HL-60 (cell line): ENCODE results near the gene GRIN1.

ENCODE experiments used
- CTCF ChIP-seq: IDR thresholded peaks from one replicate; pipeline ENCODE4 v1.5.1; 2011; ENCODE audit warnings: low read length, control low read depth, inconsistent platforms; ENCODE audit not compliant: insufficient read depth
- GABPA ChIP-seq: IDR thresholded peaks from 2 replicates; pipeline ENCODE4 v1.6.1; 2012; ENCODE audit warnings: low read depth
- POLR2AphosphoS5 ChIP-seq: IDR thresholded peaks from 2 replicates; pipeline ENCODE4 v1.6.1; 2012; ENCODE audit warnings: low read depth
- SPI1 ChIP-seq: IDR thresholded peaks from 2 replicates; pipeline ENCODE4 v1.6.1; 2012; ENCODE audit warnings: low read depth, mild to moderate bottlenecking, borderline replicate concordance
- TF ChIP-seq, protein P1 (sequence below): IDR thresholded peaks from 2 replicates; pipeline ENCODE4 v1.6.1; 2012; ENCODE audit warnings: low read depth; ENCODE audit not compliant: insufficient replicate concordance

DNA sequence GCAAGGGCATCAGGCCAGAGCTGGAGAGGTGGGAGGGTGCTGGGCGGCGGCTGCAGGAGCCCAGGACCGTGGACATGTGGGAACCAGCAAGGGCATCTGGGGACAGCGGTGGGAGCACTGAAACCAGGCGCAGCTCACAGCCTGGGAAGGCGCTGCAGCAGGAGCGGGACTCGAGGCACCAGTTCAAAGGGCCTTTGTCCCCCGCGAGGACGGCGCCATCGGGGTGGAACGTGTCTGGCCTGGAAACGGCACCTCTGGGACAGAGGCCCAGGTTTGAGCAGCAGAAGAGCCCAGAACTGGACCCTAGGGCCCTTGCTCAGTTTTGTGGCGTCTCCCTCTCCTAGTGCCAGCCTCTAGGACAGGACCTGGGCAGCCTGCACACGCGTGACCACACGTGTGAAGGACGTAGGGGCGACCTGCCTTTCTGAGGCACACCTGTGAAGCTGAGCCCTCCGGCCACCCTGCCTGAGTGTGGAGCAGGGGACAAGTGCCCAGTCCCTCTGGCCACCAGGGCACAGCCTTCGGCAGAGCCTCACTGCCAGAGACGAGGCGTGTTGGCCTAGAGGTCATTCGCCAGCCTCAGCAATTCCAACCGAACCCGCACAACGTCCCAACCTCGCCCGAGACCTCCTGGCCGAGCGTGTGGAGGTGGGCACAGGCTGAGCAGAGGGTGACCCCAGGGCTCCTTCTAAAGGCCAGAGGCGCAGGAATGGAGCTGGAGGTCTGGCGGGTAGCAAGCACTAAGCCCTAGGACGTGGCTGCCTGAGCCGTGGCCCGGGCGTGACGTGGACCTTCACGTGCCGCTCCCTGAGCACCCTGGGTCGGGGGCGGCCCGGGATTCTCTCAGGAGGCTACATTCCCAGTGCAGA is 35.1 kb downstream of the GRIN1 start:
- TF ChIP-seq CTCF (no peak), POLR2AphosphoS5 (peak; percentile 3; the same call in 1 of the 2 replicates), GABPA (no peak), SPI1 (no peak)
- TF ChIP-seq, protein P1, sequence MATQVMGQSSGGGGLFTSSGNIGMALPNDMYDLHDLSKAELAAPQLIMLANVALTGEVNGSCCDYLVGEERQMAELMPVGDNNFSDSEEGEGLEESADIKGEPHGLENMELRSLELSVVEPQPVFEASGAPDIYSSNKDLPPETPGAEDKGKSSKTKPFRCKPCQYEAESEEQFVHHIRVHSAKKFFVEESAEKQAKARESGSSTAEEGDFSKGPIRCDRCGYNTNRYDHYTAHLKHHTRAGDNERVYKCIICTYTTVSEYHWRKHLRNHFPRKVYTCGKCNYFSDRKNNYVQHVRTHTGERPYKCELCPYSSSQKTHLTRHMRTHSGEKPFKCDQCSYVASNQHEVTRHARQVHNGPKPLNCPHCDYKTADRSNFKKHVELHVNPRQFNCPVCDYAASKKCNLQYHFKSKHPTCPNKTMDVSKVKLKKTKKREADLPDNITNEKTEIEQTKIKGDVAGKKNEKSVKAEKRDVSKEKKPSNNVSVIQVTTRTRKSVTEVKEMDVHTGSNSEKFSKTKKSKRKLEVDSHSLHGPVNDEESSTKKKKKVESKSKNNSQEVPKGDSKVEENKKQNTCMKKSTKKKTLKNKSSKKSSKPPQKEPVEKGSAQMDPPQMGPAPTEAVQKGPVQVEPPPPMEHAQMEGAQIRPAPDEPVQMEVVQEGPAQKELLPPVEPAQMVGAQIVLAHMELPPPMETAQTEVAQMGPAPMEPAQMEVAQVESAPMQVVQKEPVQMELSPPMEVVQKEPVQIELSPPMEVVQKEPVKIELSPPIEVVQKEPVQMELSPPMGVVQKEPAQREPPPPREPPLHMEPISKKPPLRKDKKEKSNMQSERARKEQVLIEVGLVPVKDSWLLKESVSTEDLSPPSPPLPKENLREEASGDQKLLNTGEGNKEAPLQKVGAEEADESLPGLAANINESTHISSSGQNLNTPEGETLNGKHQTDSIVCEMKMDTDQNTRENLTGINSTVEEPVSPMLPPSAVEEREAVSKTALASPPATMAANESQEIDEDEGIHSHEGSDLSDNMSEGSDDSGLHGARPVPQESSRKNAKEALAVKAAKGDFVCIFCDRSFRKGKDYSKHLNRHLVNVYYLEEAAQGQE = no peak
